HEK293T (cell line): ENCODE results near the gene SSBP2.

Experiments
- CTCF ChIA-PET: fragments of 350-600 bp; formaldehyde crosslinking; extraction: SDS; loops from one replicate; lab custom pipeline; 2021; ENCODE audit warnings: antibody characterized with exemption, inconsistent platforms; lab: Yijun Ruan, JAX
- POLR2A ChIA-PET: fragments of 350-600 bp; formaldehyde crosslinking; extraction: SDS; loops from one replicate; lab custom pipeline; 2020; ENCODE audit warnings: antibody characterized with exemption, inconsistent platforms; lab: Yijun Ruan, JAX
- DNase-seq: peaks from one replicate; pipeline ENCODE4 v3.0.0; 2012; ENCODE audit warnings: mixed read lengths; ENCODE audit errors: extremely low spot score
- ARNT ChIP-seq: fragments of 450-650 bp; IDR thresholded peaks from 2 replicates; pipeline ENCODE4 v1.6.1; 2017; ENCODE audit warnings: mild to moderate bottlenecking
- BHLHE40 ChIP-seq: fragments of 450-650 bp; IDR thresholded peaks from 2 replicates; pipeline ENCODE4 v1.6.1; 2016; ENCODE audit warnings: mild to moderate bottlenecking, moderate library complexity, borderline replicate concordance
- CTBP1 ChIP-seq: fragments of 450-650 bp; IDR thresholded peaks from 2 replicates; pipeline ENCODE4 v1.6.1; 2016; ENCODE audit warnings: borderline replicate concordance
- ELF4 ChIP-seq: fragments of 450-650 bp; IDR thresholded peaks from 2 replicates; pipeline ENCODE4 v1.6.1; 2017; ENCODE audit warnings: antibody characterized with exemption
- FOXA1 ChIP-seq: fragments of 450-650 bp; IDR thresholded peaks from 2 replicates; pipeline ENCODE4 v1.6.1; 2016; ENCODE audit warnings: mild to moderate bottlenecking
- FOXK2 ChIP-seq: fragments of 450-650 bp; IDR thresholded peaks from 2 replicates; pipeline ENCODE4 v1.6.1; 2016; ENCODE audit warnings: mild to moderate bottlenecking
- FOXM1 ChIP-seq: fragments of 450-650 bp; IDR thresholded peaks from 2 replicates; pipeline ENCODE4 v1.6.1; 2017; ENCODE audit warnings: mild to moderate bottlenecking, borderline replicate concordance
- HDGF ChIP-seq: fragments of 450-650 bp; IDR thresholded peaks from 2 replicates; pipeline ENCODE4 v1.6.1; 2017; ENCODE audit warnings: antibody characterized with exemption, borderline replicate concordance
- L3MBTL2 ChIP-seq: fragments of 450-650 bp; conservative IDR thresholded peaks from 2 replicates; pipeline ENCODE4 v1.6.1; 2016; ENCODE audit warnings: mild to moderate bottlenecking
- LEF1 ChIP-seq: fragments of 450-650 bp; IDR thresholded peaks from 2 replicates; pipeline ENCODE4 v1.6.1; 2017; ENCODE audit warnings: mild to moderate bottlenecking, borderline replicate concordance
- NFRKB ChIP-seq: fragments of 450-650 bp; IDR thresholded peaks from 2 replicates; pipeline ENCODE4 v1.6.1; 2016; ENCODE audit warnings: mild to moderate bottlenecking, moderate library complexity
- SP1 ChIP-seq: fragments of 450-650 bp; IDR thresholded peaks from 2 replicates; pipeline ENCODE4 v1.6.1; 2017
- SUZ12 ChIP-seq: fragments of 450-650 bp; IDR thresholded peaks from 2 replicates; pipeline ENCODE4 v1.6.1; 2016; ENCODE audit warnings: mild to moderate bottlenecking
- TARDBP ChIP-seq: fragments of 450-650 bp; IDR thresholded peaks from 2 replicates; pipeline ENCODE4 v1.6.1; 2016
- ZNF384 ChIP-seq: fragments of 450-650 bp; IDR thresholded peaks from 2 replicates; pipeline ENCODE4 v1.6.1; 2016
- TF ChIP-seq, protein P1 (sequence below): fragments of 450-650 bp; IDR thresholded peaks from 2 replicates; pipeline ENCODE4 v1.6.1; 2016

SSBP2 gene

GRCh38 chr5:81646469-81646995, 104.4 kb downstream of the SSBP2 start:
- CTCF ChIA-PET: no interaction called here
- POLR2A ChIA-PET: no interaction called here
- no peak for TF ChIP-seq CTBP1
- no peak for TF ChIP-seq BHLHE40
- no peak for TF ChIP-seq SP1
- no peak for TF ChIP-seq ELF4
- TF ChIP-seq ZNF384: no peak
- TF ChIP-seq L3MBTL2: no peak
- DNase-seq: no peak

DNA sequence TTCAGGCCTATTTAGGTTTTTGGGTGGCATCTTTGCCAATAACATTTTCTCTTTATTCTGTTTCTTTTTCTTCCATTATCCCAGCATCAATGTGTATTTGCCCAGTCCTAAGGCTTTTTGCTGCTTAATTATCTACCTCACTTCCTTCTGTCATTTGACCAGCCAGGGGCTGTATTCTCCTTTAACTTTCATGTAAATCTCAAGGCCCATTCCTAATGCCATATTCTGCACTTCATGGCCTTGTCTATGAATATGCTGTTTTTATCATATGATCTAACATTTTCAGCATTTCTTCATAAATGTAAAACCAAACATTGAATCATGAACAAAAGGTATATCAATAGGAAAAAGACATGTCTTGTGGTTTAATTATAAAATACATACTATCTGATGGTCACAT, 108.7 kb downstream of the SSBP2 start:
- ChIA-PET POLR2A (no interaction called here), CTCF (interaction anchor here (0.7 kb wide), 1 partner anchor 13 kb away, joined by 3 read pairs; no protein-coding TSS in a partner anchor)
- TF ChIP-seq, protein P1, sequence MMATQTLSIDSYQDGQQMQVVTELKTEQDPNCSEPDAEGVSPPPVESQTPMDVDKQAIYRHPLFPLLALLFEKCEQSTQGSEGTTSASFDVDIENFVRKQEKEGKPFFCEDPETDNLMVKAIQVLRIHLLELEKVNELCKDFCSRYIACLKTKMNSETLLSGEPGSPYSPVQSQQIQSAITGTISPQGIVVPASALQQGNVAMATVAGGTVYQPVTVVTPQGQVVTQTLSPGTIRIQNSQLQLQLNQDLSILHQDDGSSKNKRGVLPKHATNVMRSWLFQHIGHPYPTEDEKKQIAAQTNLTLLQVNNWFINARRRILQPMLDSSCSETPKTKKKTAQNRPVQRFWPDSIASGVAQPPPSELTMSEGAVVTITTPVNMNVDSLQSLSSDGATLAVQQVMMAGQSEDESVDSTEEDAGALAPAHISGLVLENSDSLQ: no peak
- TF ChIP-seq ARNT (no peak), HDGF (no peak), CTBP1 (no peak)
- no peak for DNase-seq

- DNase-seq: no peak
- no peak for TF ChIP-seq CTBP1
- no peak for TF ChIP-seq ELF4
- TF ChIP-seq SP1: no peak
- no peak for TF ChIP-seq NFRKB
- TF ChIP-seq ZNF384: no peak
- TF ChIP-seq BHLHE40: no peak
- no peak for TF ChIP-seq HDGF
- no peak for TF ChIP-seq ARNT
- no peak for TF ChIP-seq TARDBP
- TF ChIP-seq L3MBTL2: no peak
- no peak for TF ChIP-seq LEF1
- CTCF ChIA-PET: no interaction called here
- POLR2A ChIA-PET: no interaction called here
Measured at GRCh38 chr5:81639556-81639955, 111.3 kb downstream of the SSBP2 start.

DNA sequence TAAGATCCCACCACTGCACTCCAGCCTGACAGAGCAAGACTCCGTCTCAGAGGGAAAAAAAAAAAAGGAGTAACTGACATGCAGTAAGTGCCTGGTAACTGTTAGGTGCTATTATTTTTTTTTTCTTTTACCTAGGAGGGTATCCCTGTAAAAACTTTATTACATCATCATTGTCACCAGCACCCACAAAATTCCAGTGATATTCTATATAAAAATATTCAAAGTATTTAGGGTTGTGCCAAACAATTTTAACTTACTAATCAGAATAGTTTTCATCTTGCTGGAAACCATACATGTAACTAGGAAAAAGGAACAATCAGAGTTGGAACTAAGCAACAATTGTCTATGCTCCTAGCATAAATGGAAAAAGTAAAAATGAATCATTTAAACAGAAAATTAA, 112.4 kb downstream of the SSBP2 start:
- POLR2A ChIA-PET: no interaction called here
- TF ChIP-seq FOXK2: no peak
- TF ChIP-seq SUZ12: no peak
- TF ChIP-seq FOXA1: no peak
- no peak for TF ChIP-seq ZNF384
- TF ChIP-seq BHLHE40: no peak
- TF ChIP-seq SP1: no peak
- TF ChIP-seq CTBP1: no peak
- no peak for DNase-seq
- CTCF ChIA-PET: no interaction called here

- POLR2A ChIA-PET: no interaction called here
- CTCF ChIA-PET: no interaction called here
- no peak for DNase-seq
- no peak for TF ChIP-seq CTBP1
- TF ChIP-seq NFRKB: no peak
- no peak for TF ChIP-seq SP1
- no peak for TF ChIP-seq LEF1
- TF ChIP-seq L3MBTL2: no peak
- no peak for TF ChIP-seq BHLHE40
- TF ChIP-seq HDGF: no peak
- no peak for TF ChIP-seq ZNF384
- no peak for TF ChIP-seq FOXK2
- TF ChIP-seq FOXM1: no peak
- no peak for TF ChIP-seq ARNT
- TF ChIP-seq ELF4: no peak
- TF ChIP-seq TARDBP: no peak
- no peak for TF ChIP-seq SUZ12
- TF ChIP-seq FOXA1: no peak
- TF ChIP-seq, protein P1: no peak
Measured at GRCh38 chr5:81633891-81634290, 117.0 kb downstream of the SSBP2 start.

- no peak for DNase-seq
- ChIA-PET POLR2A (no interaction called here), CTCF (no interaction called here)
- no peak for TF ChIP-seq FOXM1
- no peak for TF ChIP-seq L3MBTL2
- TF ChIP-seq ARNT: no peak
- no peak for TF ChIP-seq FOXK2
- no peak for TF ChIP-seq BHLHE40
- no peak for TF ChIP-seq SP1
- no peak for TF ChIP-seq SUZ12
- TF ChIP-seq LEF1: no peak
- TF ChIP-seq, protein P1: no peak
- no peak for TF ChIP-seq TARDBP
- no peak for TF ChIP-seq FOXA1
- TF ChIP-seq ELF4: no peak
- TF ChIP-seq CTBP1: no peak
Measured at GRCh38 chr5:81633471-81633870, 117.4 kb downstream of the SSBP2 start.
